Body of pancreas (tissue), 4 donors: ENCODE data around the gene CLSTN2.

ENCODE experiments used
- CTCF ChIP-seq, 7 experiments: fragments of 450-650 bp in 4 of 7; fragments of 200-600 bp in 3 of 7; sonication (generic) in 3 of 7; IDR thresholded peaks; one replicate each; pipeline ENCODE4 v1.5.1; 2016 to 2019; ENCODE audit warnings: antibody characterized with exemption in 7 of 7
- POLR2A ChIP-seq, 3 donors: fragments of 450-650 bp; IDR thresholded peaks; one replicate each; pipeline ENCODE4 v1.6.1; 2016; ENCODE audit warnings: antibody characterized with exemption in 3 of 3, mild to moderate bottlenecking in 2 of 3

DNA sequence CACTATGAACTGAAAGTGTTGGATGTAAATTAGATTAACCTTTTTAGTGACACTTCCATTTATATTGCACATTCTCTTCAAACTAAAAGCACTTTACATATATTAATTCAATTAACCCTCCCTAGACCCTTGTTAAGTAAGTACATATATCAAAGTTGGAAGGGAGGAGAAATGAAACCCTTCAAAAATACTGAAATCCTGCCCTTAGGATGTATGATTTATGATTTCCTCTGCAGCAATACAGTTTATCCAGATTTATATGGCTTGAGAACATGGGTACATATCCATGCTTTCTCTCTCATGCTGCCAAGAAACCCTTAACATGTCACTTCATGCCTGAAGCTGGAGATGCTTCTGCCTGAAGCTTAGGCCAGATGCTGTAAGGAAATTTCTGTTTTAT lies 11.0 kb downstream of the CLSTN2 start:
- TF ChIP-seq CTCF (IDR thresholded peaks at IDR 0.05) (no peak), POLR2A (IDR thresholded peaks at IDR 0.05) (no peak)
